Activated B cell treated with CpG ODN at 0.5 μM for 24 hours (primary cell): ENCODE results near the gene ARPC5L. TPM values are rescaled to one million over a fixed set of nuclear protein-coding genes. Genes with fewer than 3 reads are reported as not detected.

Source experiments
- ATAC-seq: fragments of 200-7000 bp; cut with Tn5 transposase; one replicate; pipeline ENCODE4 v1.10.0; 2021; ENCODE audit warnings: low read depth, mild to moderate bottlenecking, moderate library complexity
- CTCF ChIA-PET: fragments of 350-600 bp; sonication (Branson Sonifier 250); formaldehyde crosslinking; loops from one replicate; lab custom pipeline; 2021; ENCODE audit warnings: antibody characterized with exemption; lab: Charles Lee
- POLR2A ChIA-PET: fragments of 350-600 bp; sonication (Branson Sonifier 250); formaldehyde crosslinking; loops from one replicate; lab custom pipeline; 2021; ENCODE audit warnings: antibody characterized with exemption; lab: Charles Lee
- DNase-seq: peaks from one replicate; pipeline ENCODE4 v3.0.0; 2022
- H3K27ac Mint-ChIP-seq: one replicate; pipeline ENCODE4 v1.8.0; 2020; ENCODE audit warnings: mixed read lengths
- H3K27me3 Mint-ChIP-seq: one replicate; pipeline ENCODE4 v1.8.0; 2021; ENCODE audit warnings: mixed read lengths
- H3K36me3 Mint-ChIP-seq: one replicate; pipeline ENCODE4 v1.8.0; 2021; ENCODE audit warnings: low read depth, mixed read lengths
- H3K4me1 Mint-ChIP-seq: one replicate; pipeline ENCODE4 v1.8.0; 2021; ENCODE audit warnings: mixed read lengths
- H3K4me3 Mint-ChIP-seq: one replicate; pipeline ENCODE4 v1.8.0; 2020; ENCODE audit warnings: mild to moderate bottlenecking, mixed read lengths
- H3K9me3 Mint-ChIP-seq: one replicate; pipeline ENCODE4 v1.8.0; 2020; ENCODE audit warnings: mixed read lengths
- CTCF ChIP-seq: fragments of 200-600 bp; IDR thresholded peaks from one replicate; pipeline ENCODE4 v1.8.0; 2022; ENCODE audit warnings: antibody characterized with exemption, mild to moderate bottlenecking
- intact Hi-C: fragments of 100-400 bp; cut with micrococcal nuclease; formaldehyde crosslinking; loops from one replicate; pipeline ENCODE4 v1.15.1; 2024
- total RNA-seq: library from RNA; stranded (reverse); gene quantifications from 2 replicates; pipeline ENCODE4 v1.2.3, GENCODE V29; 2022

The ARPC5L gene
- 91.5 and 93.1 TPM in 2 replicates for total RNA-seq

GRCh38 chr9:124861342-124862229 lies at the start of gene ARPC5L, which contains the start of gene RPL35:
TSS of gene ARPC5L (plus strand) at chr9:124862130. CDS start at chr9:124869291, 7,161 bp downstream.
TSS of gene RPL35 (minus strand) at chr9:124861957. CDS start at chr9:124861912, 45 bp downstream.
- ChIA-PET CTCF (interaction anchor here (1.3 to 3.8 kb wide), 5 partner anchors 8 to 90 kb away, joined by 5 to 28 read pairs (median 6); partner anchors contain the start of genes NR6A1 and WDR38), POLR2A (interaction anchor here (0.5 to 4.3 kb wide), 23 partner anchors 9 to 1956 kb away, joined by 3 to 164 read pairs (median 5); partner anchors contain the start of genes GAPVD1, GOLGA1, HSPA5 and NR6A1)
- Mint-ChIP-seq H3K4me3 (peak within 1 kb of the TSS; percentile 95), H3K4me1 (peaks cover 47% of the 10 kb centered on the region), H3K36me3 (peaks cover 53% of the 10 kb centered on the region), H3K27ac (peak within 1 kb of the TSS; percentile 94), H3K27me3 (no peaks in the 10 kb centered on the region), H3K9me3 (no peaks in the 10 kb centered on the region)
- DNase-seq (peak; percentile 92), ATAC-seq (peak; percentile 95)
- intact Hi-C loops: loop anchor here (1.0 to 5.0 kb wide), 9 partner anchors 8 to 886 kb away; partner anchors contain the start of genes GAPVD1, HSPA5, NR6A1 and PBX3
- no peak for TF ChIP-seq CTCF

- Mint-ChIP-seq H3K27me3 (no peaks in the 10 kb centered on the region), H3K36me3 (no peaks in the 10 kb centered on the region), H3K9me3 (no peaks in the 10 kb centered on the region), H3K27ac (no peak overlapping the region), H3K4me3 (no peak overlapping the region), H3K4me1 (no peaks in the 10 kb centered on the region)
- no peak for TF ChIP-seq CTCF
- ChIA-PET POLR2A (no interaction called here), CTCF (no interaction called here)
- no peak for ATAC-seq
- intact Hi-C loops: no loop called here
- DNase-seq: no peak
Observed at GRCh38 chr9:124812441-124812876, 49.5 kb upstream of the ARPC5L start.

GRCh38 chr9:124813041-124813440 lies 48.9 kb upstream of the ARPC5L start:
- ATAC-seq: no peak
- no peaks in the 10 kb centered on the region for H3K4me1 Mint-ChIP-seq
- H3K4me3 Mint-ChIP-seq: no peak overlapping the region
- H3K27me3 Mint-ChIP-seq: no peaks in the 10 kb centered on the region
- TF ChIP-seq CTCF: no peak
- intact Hi-C loops: no loop called here
- CTCF ChIA-PET: no interaction called here
- POLR2A ChIA-PET: interaction anchor here (0.6 kb wide), 1 partner anchor 9 kb away, joined by 6 read pairs; no protein-coding TSS in a partner anchor
- DNase-seq: no peak
- no peaks in the 10 kb centered on the region for H3K36me3 Mint-ChIP-seq
- no peak overlapping the region for H3K27ac Mint-ChIP-seq
- H3K9me3 Mint-ChIP-seq: no peaks in the 10 kb centered on the region

- DNase-seq (no peak), ATAC-seq (no peak)
- H3K27ac Mint-ChIP-seq: no peak overlapping the region
- ChIA-PET POLR2A (interaction anchor here (0.6 kb wide), 1 partner anchor 9 kb away, joined by 6 read pairs; no protein-coding TSS in a partner anchor), CTCF (no interaction called here)
- intact Hi-C loops: no loop called here
- TF ChIP-seq CTCF: no peak
- H3K27me3 Mint-ChIP-seq: no peaks in the 10 kb centered on the region
- no peak overlapping the region for H3K4me3 Mint-ChIP-seq
- no peaks in the 10 kb centered on the region for H3K36me3 Mint-ChIP-seq
- H3K9me3 Mint-ChIP-seq: no peaks in the 10 kb centered on the region
- H3K4me1 Mint-ChIP-seq: peaks cover 4% of the 10 kb centered on the region
Observed at GRCh38 chr9:124813501-124814163, 48.3 kb upstream of the ARPC5L start.
